HEK293 (cell line): ENCODE results near the gene PDZRN3.

Experiments used
- REST ChIP-seq: fragments of 450-650 bp; formaldehyde crosslinking; IDR thresholded peaks from 2 replicates; pipeline ENCODE4 v1.5.1; 2016; ENCODE audit warnings: missing biosample characterization, missing genetic modification characterization
- ZNF670 ChIP-seq: fragments of 450-650 bp; formaldehyde crosslinking; IDR thresholded peaks from 2 replicates; pipeline ENCODE4 v1.5.1; 2016; ENCODE audit warnings: missing biosample characterization, missing genetic modification characterization, low read depth

GRCh38 chr3:73525591-73525990 is 99.2 kb downstream of the PDZRN3 start:
- TF ChIP-seq ZNF670 (tag by site-specific recombination) (no peak), REST (no peak)
